ENCODE data around the gene ANKS1A.

- TF ChIP-seq CTCF (IDR thresholded peaks at IDR 0.05 in 4 of 5, conservative IDR thresholded peaks at IDR 0.05 in 1 of 5) (no peak), POLR2A (IDR thresholded peaks at IDR 0.05) (no peak)
Measured at GRCh38 chr6:35019171-35019570, 130.1 kb downstream of the ANKS1A start.
